ENCODE data around the gene ITGA2B.

DNA sequence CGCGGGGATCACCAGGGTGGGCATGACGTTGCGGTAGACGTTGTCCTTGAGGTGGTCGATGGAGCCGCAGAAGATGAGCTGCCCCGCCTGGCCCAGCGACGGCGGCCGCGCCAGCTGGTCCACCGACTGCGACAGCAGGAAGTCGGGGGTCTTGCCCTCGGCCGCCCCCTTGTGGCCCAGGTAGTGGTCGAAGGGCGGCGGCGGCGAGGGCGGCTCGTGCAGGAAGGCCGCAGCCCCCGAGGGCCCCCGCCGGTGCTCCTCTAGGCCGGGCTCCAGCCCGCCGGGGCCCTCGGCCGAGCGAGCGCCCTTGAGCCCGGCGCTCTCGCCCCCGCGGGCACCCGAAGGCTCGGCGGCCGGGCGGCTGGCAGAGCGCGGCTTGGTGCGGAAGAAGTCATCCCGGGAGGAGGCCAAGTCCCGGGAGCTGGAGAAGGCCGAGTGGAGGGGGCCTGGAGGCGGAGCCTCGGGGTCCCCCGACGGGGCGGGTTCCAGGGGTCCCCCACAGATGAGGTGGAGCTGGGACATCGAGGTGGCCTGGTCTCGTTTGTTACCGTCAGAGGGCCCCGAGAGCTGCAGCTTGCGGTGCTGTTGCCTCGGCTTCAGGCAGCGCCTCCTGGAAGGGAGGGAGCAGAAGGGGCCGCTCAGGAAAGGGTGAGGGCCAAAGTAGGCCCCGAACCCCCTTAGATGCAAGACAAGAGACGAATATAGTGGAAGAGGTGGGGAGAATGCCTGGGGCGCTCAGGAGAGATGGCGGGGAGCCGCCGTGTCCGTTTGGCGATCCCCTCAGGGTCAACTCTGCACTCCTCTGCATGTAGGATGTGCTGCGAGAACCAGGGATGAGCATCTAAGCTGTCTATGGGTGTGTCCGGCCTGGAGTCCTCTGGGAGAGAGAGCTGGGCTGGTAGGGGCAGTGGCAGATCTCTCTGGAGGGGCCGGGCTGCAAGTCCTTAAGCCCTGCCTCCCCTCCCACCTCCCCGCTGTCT is 34.6 kb downstream of the ITGA2B start:
- TF ChIP-seq GATA3 (IDR thresholded peaks at IDR 0.05; ENCODE audit: low read depth, low read length): no peak
- no peak for TF ChIP-seq GATA2 (IDR thresholded peaks at IDR 0.05; ENCODE audit: low read depth, low read length)

All from SH-SY5Y (cell line).